Measurements from ENCODE around the gene MARS1.

Gene MARS1

GRCh38 chr12:57524814-57525614 is 37.1 kb downstream of the MARS1 start:
- Histone ChIP-seq H3K27ac (no peak overlapping the region), H3K4me3 (peak overlapping the region; percentile 97)
- no peak for DNase-seq (ENCODE audit: low spot score)
- no peak for TF ChIP-seq CTCF (IDR thresholded peaks at IDR 0.05)

- Histone ChIP-seq H3K4me3 (no peak overlapping the region), H3K27ac (no peak overlapping the region)
- DNase-seq (ENCODE audit: low spot score), result no peak
- no peak for TF ChIP-seq CTCF (IDR thresholded peaks at IDR 0.05)
Observed at GRCh38 chr12:57525615-57526383, 37.9 kb downstream of the MARS1 start.

- no peak overlapping the region for H3K4me3 ChIP-seq
- H3K27ac ChIP-seq, result no peak overlapping the region
- DNase-seq (ENCODE audit: low spot score), result no peak
- no peak for TF ChIP-seq CTCF (IDR thresholded peaks at IDR 0.05)
Observed at GRCh38 chr12:57526477-57527126, 38.7 kb downstream of the MARS1 start.

GRCh38 chr12:57527184-57527583 is 39.3 kb downstream of the MARS1 start:
- DNase-seq (ENCODE audit: low spot score), result no peak
- no peak for TF ChIP-seq CTCF (IDR thresholded peaks at IDR 0.05)
- Histone ChIP-seq H3K27ac (no peak overlapping the region), H3K4me3 (no peak overlapping the region)

- no peak overlapping the region for H3K27ac ChIP-seq
- DNase-seq (ENCODE audit: low spot score), result no peak
Observed at GRCh38 chr12:57528176-57528575, 40.3 kb downstream of the MARS1 start.

More at GRCh38 chr12:57528176-57528575, 40.3 kb downstream of the MARS1 start:
- TF ChIP-seq CTCF (IDR thresholded peaks at IDR 0.05), result no peak
- no peak overlapping the region for H3K4me3 ChIP-seq

Measured in coronary artery (tissue), 2 donors.